HCT116 (cell line): ENCODE data around the gene ZCCHC3. TPM values are rescaled to one million over a fixed set of nuclear protein-coding genes. Genes with fewer than 3 reads are reported as not detected.

Experiments used
- ATAC-seq: fragments of 200-7000 bp; cut with Tn5 transposase; 2 replicates; pipeline ENCODE4 v1.9.1; 2020; ENCODE audit warnings: mild to moderate bottlenecking, moderate library complexity
- BruUV-seq: library from RNA; stranded (reverse); fragments of 400-500 nt; replicated peaks from 2 replicates; lab custom pipeline; 2021; lab: Mats Ljungman, UMichigan
- CTCF ChIA-PET: fragments of 300-600 bp; sonication (Branson Sonifier 250); formaldehyde crosslinking; loops from one replicate; lab custom pipeline; 2021; ENCODE audit warnings: antibody characterized with exemption; lab: Charles Lee
- POLR2A ChIA-PET: fragments of 300-600, 350-600 bp; sonication (Branson Sonifier 250); formaldehyde crosslinking; loops from one replicate; lab custom pipeline; 2021; ENCODE audit warnings: antibody characterized with exemption; lab: Charles Lee
- RAD21 ChIA-PET, 2 experiments: fragments of 300-600 bp; sonication (Branson Sonifier 250); formaldehyde crosslinking; loops; one replicate each; lab custom pipeline; 2023; ENCODE audit warnings: low total read pairs in 2 of 2; ENCODE audit not compliant: uncharacterized antibody in 2 of 2, unreplicated experiment in 2 of 2, low non-redundant PET in 1 of 2; lab: Charles Lee
- DNase-seq: peaks from one replicate; pipeline ENCODE4 v3.0.0-alpha.2; 2010; ENCODE audit warnings: low read depth, low spot score
- H2AFZ ChIP-seq: fragments of 200-600 bp; shearing (Covaris generic), sonication (generic); 2 replicates; pipeline ENCODE4 v1.6.1; 2017; ENCODE audit warnings: low read depth, mixed run types, mixed read lengths, antibody characterized with exemption, low read length; ENCODE audit not compliant: poor library complexity, severe bottlenecking
- H3K27ac ChIP-seq: 2 replicates; pipeline ENCODE4 v1.5.1; 2012; ENCODE audit warnings: low read depth, low read length
- H3K27me3 ChIP-seq: fragments of 200-600 bp; sonication (generic); 2 replicates; pipeline ENCODE4 v1.6.1; 2016; ENCODE audit warnings: mixed run types, low read length, mixed read lengths; ENCODE audit not compliant: insufficient read depth
- H3K36me3 ChIP-seq, 2 experiments: fragments of 200-500 bp in 1 of 2; fragments of 200-600 bp in 1 of 2; sonication (Bioruptor generic) in 1 of 2; sonication (generic) in 1 of 2; 2 replicates each; pipeline versions ENCODE4 v1.5.1 to v1.6.1; 2014 to 2016; ENCODE audit warnings: low read length in 2 of 2, inconsistent platforms in 1 of 2, mixed read lengths in 1 of 2, mixed run types in 1 of 2; ENCODE audit not compliant: insufficient read depth in 2 of 2, control insufficient read depth in 1 of 2
- H3K4me1 ChIP-seq, 2 experiments: fragments of 200-600 bp in 1 of 2; sonication (generic) in 1 of 2; 2 replicates each; pipeline versions ENCODE4 v1.5.1 to v1.6.1; 2012 to 2017; ENCODE audit warnings: low read length in 2 of 2, inconsistent platforms in 1 of 2, mild to moderate bottlenecking in 1 of 2, mixed read lengths in 1 of 2, mixed run types in 1 of 2, moderate library complexity in 1 of 2; ENCODE audit not compliant: insufficient read depth in 2 of 2, control insufficient read depth in 1 of 2
- H3K4me2 ChIP-seq: fragments of 200-600 bp; sonication (generic); 2 replicates; pipeline ENCODE4 v1.6.1; 2017; ENCODE audit warnings: mixed run types, low read length, mixed read lengths
- H3K4me3 ChIP-seq, 2 experiments: fragments of 200-600 bp in 1 of 2; sonication (generic) in 1 of 2; replicated peaks in 1 of 2; 2 replicates each; pipeline ENCODE4 v1.5.1; 2011 to 2016; ENCODE audit warnings: low read length in 2 of 2, control low read depth in 1 of 2, low read depth in 1 of 2, mild to moderate bottlenecking in 1 of 2, mixed read lengths in 1 of 2, mixed run types in 1 of 2
- H3K79me2 ChIP-seq: fragments of 200-600 bp; sonication (generic); 2 replicates; pipeline ENCODE4 v1.6.1; 2017; ENCODE audit warnings: mild to moderate bottlenecking, mixed run types, low read length, moderate library complexity, mixed read lengths; ENCODE audit not compliant: insufficient read depth
- H3K9ac ChIP-seq: fragments of 200-600 bp; sonication (generic); 2 replicates; pipeline ENCODE4 v1.6.1; 2016; ENCODE audit warnings: low read length, mixed read lengths
- H3K9me2 ChIP-seq: fragments of 200-600 bp; sonication (generic), shearing (Covaris generic); 2 replicates; pipeline ENCODE4 v1.6.1; 2017; ENCODE audit warnings: mixed run types, mild to moderate bottlenecking, moderate library complexity; ENCODE audit not compliant: insufficient read depth
- H3K9me3 ChIP-seq, 2 experiments: fragments of 200-500 bp in 1 of 2; fragments of 200-600 bp in 1 of 2; sonication (Bioruptor generic) in 1 of 2; sonication (generic) in 1 of 2; 2 replicates each; pipeline ENCODE4 v1.6.1; 2014 to 2017; ENCODE audit warnings: low read length in 2 of 2, mixed read lengths in 2 of 2, inconsistent platforms in 1 of 2, low read depth in 1 of 2, mild to moderate bottlenecking in 1 of 2, mixed run types in 1 of 2, moderate library complexity in 1 of 2; ENCODE audit not compliant: control insufficient read depth in 1 of 2, insufficient read depth in 1 of 2
- H4K20me1 ChIP-seq: fragments of 200-600 bp; sonication (generic), shearing (Covaris generic); 2 replicates; pipeline ENCODE4 v1.6.1; 2017; ENCODE audit warnings: mixed run types, mild to moderate bottlenecking, moderate library complexity; ENCODE audit not compliant: insufficient read depth
- CBX3 ChIP-seq: IDR thresholded peaks from 2 replicates; pipeline ENCODE4 v1.6.1; 2012; ENCODE audit warnings: low read depth
- EGR1 ChIP-seq: IDR thresholded peaks from 2 replicates; pipeline ENCODE4 v1.6.1; 2012; ENCODE audit warnings: low read depth
- EZH2 ChIP-seq: fragments of 200-600 bp; sonication (generic); IDR thresholded peaks from 2 replicates; pipeline ENCODE4 v1.6.1; 2017; ENCODE audit warnings: antibody characterized with exemption, mixed run types
- EZH2phosphoT487 ChIP-seq: fragments of 200-600 bp; IDR thresholded peaks from 2 replicates; pipeline ENCODE4 v1.6.1; 2018; ENCODE audit warnings: antibody characterized with exemption, borderline replicate concordance
- POLR2A ChIP-seq: IDR thresholded peaks from 2 replicates; pipeline ENCODE4 v1.7.0; 2011; ENCODE audit warnings: borderline replicate concordance; ENCODE audit not compliant: insufficient read depth, insufficient read length; ENCODE audit errors: extremely low read depth
- POLR2AphosphoS5 ChIP-seq: IDR thresholded peaks from 2 replicates; pipeline ENCODE4 v1.6.1; 2011; ENCODE audit warnings: mild to moderate bottlenecking, low read depth, low read length, moderate library complexity
- SIN3A ChIP-seq: IDR thresholded peaks from 2 replicates; pipeline ENCODE4 v1.6.1; 2012; ENCODE audit warnings: low read depth
- SP1 ChIP-seq: IDR thresholded peaks from 2 replicates; pipeline ENCODE4 v1.6.1; 2012; ENCODE audit warnings: low read depth
- TCF7L2 ChIP-seq: IDR thresholded peaks from 2 replicates; pipeline ENCODE4 v1.7.0; 2011; ENCODE audit warnings: borderline replicate concordance, inconsistent platforms; ENCODE audit not compliant: insufficient read depth, insufficient read length; ENCODE audit errors: extremely low read depth
- intact Hi-C: fragments of 100-400 bp; cut with micrococcal nuclease; formaldehyde crosslinking; loops from 2 replicates; pipeline ENCODE4 v1.10.0; 2022
- total RNA-seq: library from RNA; stranded (reverse); gene quantifications from one replicate; pipeline ENCODE4 v1.2.1, GENCODE V29; 2021; ENCODE audit not compliant: unreplicated experiment
- TF ChIP-seq, protein P1 (sequence below): IDR thresholded peaks from 2 replicates; pipeline ENCODE4 v1.6.1; 2011; ENCODE audit warnings: mild to moderate bottlenecking, low read length, moderate library complexity; ENCODE audit not compliant: insufficient replicate concordance; ENCODE audit errors: extremely low read depth
- TF ChIP-seq, protein P2 (sequence below): IDR thresholded peaks from 2 replicates; pipeline ENCODE4 v1.6.1; 2012
- TF ChIP-seq, protein P3 (sequence below), 3 experiments: fragments of 200-600 bp in 1 of 3; sonication (generic) in 1 of 3; IDR thresholded peaks in 2 of 3; conservative IDR thresholded peaks in 1 of 3; 2 replicates each; pipeline ENCODE4 v1.5.1; 2012 to 2017; ENCODE audit warnings: low read depth in 2 of 3, low read length in 2 of 3, antibody characterized with exemption in 1 of 3, borderline replicate concordance in 1 of 3, control low read depth in 1 of 3, mild to moderate bottlenecking in 1 of 3, mixed read lengths in 1 of 3, mixed run types in 1 of 3, moderate library complexity in 1 of 3; ENCODE audit not compliant: insufficient read depth in 1 of 3
- TF ChIP-seq, protein P4 (sequence below): IDR thresholded peaks from 2 replicates; pipeline ENCODE4 v1.6.1; 2012

Gene ZCCHC3
- total RNA-seq, 1 experiment from 2014 or later, result 19.3 TPM

DNA sequence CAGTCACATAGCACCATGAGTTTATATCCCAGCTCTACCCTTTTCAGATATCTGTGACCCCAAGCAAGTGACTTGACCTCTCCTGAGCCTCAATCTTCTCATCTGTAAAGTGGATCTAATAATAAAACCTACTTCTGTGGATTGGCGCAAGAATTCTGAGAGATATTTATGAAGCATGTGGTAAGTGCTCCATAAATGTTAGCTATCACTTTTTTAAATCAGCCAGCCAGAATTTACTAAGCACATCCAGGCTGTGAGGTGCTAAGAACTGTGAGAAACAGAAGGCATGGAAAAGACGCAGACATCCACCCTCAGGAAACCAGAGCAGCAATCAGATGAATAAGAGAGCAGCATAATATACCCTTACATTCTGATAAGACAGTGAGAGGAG, 7.7 kb upstream of the ZCCHC3 start:
- Histone ChIP-seq H3K79me2 (peaks cover 10% of the 10 kb centered on the region; the same call in 1 of the 2 replicates), H3K9ac (peak overlapping the region; percentile 94), H3K27ac (peak overlapping the region; percentile 80), H4K20me1 (no peaks in the 10 kb centered on the region), H3K36me3 (0 out of 4 replicates have a peak, but pooled peaks cover 2 to 3% of the 10 kb centered on the region in 2 experiments), H3K4me1 (peaks cover 12 to 22% of the 10 kb centered on the region in 2 experiments), H3K9me2 (no peaks in the 10 kb centered on the region), H2AFZ (peak overlapping the region; percentile 53), H3K9me3 (no peaks in the 10 kb centered on the region; a peak in 1 of 4 replicates), H3K27me3 (no peaks in the 10 kb centered on the region), H3K4me3 (peak overlapping the region; percentile 89 to 94), H3K4me2 (peak overlapping the region; percentile 92)
- ChIA-PET CTCF (no interaction called here), POLR2A (no interaction called here), RAD21 (no interaction called here)
- no peak; the same call in 1 of the 2 replicates for ATAC-seq
- BruUV-seq, result TSS peak; percentile 70
- no peak for TF ChIP-seq EZH2phosphoT487
- no peak for TF ChIP-seq SP1
- no peak for DNase-seq
- intact Hi-C loops, result no loop called here

DNA sequence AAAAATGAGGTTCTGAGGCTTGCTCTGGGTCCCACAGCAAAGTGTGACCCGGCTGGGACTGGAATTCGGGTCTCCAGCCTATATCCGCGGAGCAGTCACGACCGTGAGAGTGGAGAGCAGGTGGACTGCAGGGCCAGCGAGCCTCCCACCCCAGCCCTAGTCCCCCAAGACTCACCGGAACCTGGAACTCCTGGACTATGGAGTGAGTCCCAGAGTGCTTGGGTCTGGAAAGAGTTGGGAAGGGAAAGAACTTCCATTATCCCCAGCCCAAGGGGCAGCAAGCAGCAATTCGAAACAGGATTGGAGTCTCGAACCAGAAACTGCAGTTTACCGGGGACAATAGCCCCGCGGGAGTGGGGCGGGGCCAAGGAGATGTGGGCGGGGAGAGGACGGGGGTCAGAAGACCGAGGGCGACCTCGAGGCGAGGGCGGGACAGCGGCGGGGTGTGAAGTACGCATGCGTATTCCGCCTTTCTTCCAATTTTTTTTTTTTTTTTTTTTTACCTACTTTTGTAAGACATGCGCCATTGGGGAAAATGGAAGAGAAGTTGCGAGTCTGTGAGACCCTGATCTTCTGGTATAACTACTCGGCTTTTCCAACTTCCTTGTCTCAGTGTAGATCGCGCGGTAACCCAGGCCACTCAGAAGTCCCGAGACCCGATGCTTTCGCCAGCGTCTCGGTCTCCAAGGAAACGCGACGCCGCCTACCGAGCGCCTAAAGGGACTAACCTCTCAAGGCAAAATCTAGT, 7.1 kb upstream of the ZCCHC3 start, which contains the start of gene C20orf96:
C20orf96 (minus strand) TSS at position 667 of the 748 bp plus-strand sequence; CDS start at position 527, 140 bp downstream.
- H3K9me3 ChIP-seq, result no peaks in the 10 kb centered on the region; a peak in 1 of 4 replicates
- intact Hi-C loops, result no loop called here
- CTCF ChIA-PET, result no interaction called here
- no peaks in the 10 kb centered on the region for H4K20me1 ChIP-seq
- peak within 1 kb of the TSS; percentile 89 to 94 for H3K4me3 ChIP-seq
- H3K4me2 ChIP-seq, result peak within 1 kb of the TSS; percentile 92
- POLR2A ChIA-PET, result no interaction called here
- TF ChIP-seq CBX3 (peak; percentile 8; the same call in 1 of the 2 replicates), TCF7L2 (peak; percentile 24), EZH2phosphoT487 (no peak), EGR1 (no peak), SIN3A (peak; percentile 80), POLR2A (peak; percentile 54), EZH2 (no peak), POLR2AphosphoS5 (peak; percentile 76), SP1 (peak; percentile 31; the same call in 1 of the 2 replicates)
- TF ChIP-seq, protein P1, sequence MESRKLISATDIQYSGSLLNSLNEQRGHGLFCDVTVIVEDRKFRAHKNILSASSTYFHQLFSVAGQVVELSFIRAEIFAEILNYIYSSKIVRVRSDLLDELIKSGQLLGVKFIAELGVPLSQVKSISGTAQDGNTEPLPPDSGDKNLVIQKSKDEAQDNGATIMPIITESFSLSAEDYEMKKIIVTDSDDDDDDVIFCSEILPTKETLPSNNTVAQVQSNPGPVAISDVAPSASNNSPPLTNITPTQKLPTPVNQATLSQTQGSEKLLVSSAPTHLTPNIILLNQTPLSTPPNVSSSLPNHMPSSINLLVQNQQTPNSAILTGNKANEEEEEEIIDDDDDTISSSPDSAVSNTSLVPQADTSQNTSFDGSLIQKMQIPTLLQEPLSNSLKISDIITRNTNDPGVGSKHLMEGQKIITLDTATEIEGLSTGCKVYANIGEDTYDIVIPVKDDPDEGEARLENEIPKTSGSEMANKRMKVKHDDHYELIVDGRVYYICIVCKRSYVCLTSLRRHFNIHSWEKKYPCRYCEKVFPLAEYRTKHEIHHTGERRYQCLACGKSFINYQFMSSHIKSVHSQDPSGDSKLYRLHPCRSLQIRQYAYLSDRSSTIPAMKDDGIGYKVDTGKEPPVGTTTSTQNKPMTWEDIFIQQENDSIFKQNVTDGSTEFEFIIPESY, result peak; percentile 82
- TF ChIP-seq, protein P2, sequence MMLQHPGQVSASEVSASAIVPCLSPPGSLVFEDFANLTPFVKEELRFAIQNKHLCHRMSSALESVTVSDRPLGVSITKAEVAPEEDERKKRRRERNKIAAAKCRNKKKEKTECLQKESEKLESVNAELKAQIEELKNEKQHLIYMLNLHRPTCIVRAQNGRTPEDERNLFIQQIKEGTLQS, result no peak
- TF ChIP-seq, protein P3, sequence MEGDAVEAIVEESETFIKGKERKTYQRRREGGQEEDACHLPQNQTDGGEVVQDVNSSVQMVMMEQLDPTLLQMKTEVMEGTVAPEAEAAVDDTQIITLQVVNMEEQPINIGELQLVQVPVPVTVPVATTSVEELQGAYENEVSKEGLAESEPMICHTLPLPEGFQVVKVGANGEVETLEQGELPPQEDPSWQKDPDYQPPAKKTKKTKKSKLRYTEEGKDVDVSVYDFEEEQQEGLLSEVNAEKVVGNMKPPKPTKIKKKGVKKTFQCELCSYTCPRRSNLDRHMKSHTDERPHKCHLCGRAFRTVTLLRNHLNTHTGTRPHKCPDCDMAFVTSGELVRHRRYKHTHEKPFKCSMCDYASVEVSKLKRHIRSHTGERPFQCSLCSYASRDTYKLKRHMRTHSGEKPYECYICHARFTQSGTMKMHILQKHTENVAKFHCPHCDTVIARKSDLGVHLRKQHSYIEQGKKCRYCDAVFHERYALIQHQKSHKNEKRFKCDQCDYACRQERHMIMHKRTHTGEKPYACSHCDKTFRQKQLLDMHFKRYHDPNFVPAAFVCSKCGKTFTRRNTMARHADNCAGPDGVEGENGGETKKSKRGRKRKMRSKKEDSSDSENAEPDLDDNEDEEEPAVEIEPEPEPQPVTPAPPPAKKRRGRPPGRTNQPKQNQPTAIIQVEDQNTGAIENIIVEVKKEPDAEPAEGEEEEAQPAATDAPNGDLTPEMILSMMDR (IDR thresholded peaks at IDR 0.05 in 2 of 3, conservative IDR thresholded peaks at IDR 0.05 in 1 of 3; ENCODE audit: borderline replicate concordance in 1 of 3, insufficient read depth in 1 of 3, low read depth in 2 of 3, low read length in 2 of 3), result peak in 1 of 3 experiments; percentile 53; a peak in 2 of 6 replicates
- TF ChIP-seq, protein P4, sequence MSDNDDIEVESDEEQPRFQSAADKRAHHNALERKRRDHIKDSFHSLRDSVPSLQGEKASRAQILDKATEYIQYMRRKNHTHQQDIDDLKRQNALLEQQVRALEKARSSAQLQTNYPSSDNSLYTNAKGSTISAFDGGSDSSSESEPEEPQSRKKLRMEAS, result peak; percentile 60; the same call in 1 of the 2 replicates
- peak within 1 kb of the TSS; percentile 94 for H3K9ac ChIP-seq
- no TSS peak for BruUV-seq
- peak within 1 kb of the TSS; percentile 53 for H2AFZ ChIP-seq
- RAD21 ChIA-PET, result no interaction called here
- H3K4me1 ChIP-seq, result peaks cover 12 to 22% of the 10 kb centered on the region in 2 experiments
- 0 out of 4 replicates have a peak, but pooled peaks cover 2 to 3% of the 10 kb centered on the region in 2 experiments for H3K36me3 ChIP-seq
- peaks cover 10% of the 10 kb centered on the region; the same call in 1 of the 2 replicates for H3K79me2 ChIP-seq
- H3K27ac ChIP-seq, result peak within 1 kb of the TSS; percentile 80
- H3K9me2 ChIP-seq, result no peaks in the 10 kb centered on the region
- H3K27me3 ChIP-seq, result no peaks in the 10 kb centered on the region
- peak; percentile 91 for DNase-seq
- ATAC-seq, result peak; percentile 95
